SK-N-SH treated with all-trans-retinoic acid at 6 μM for 48 hours (cell line): Measurements from ENCODE around the gene TRPV4.

ENCODE experiments used
- ATAC-seq: fragments of 200-7000 bp; cut with Tn5 transposase; 3 replicates; pipeline ENCODE4 v1.9.1; 2020; ENCODE audit warnings: mild to moderate bottlenecking, moderate library complexity
- ARNTL ChIP-seq: fragments of 450-650 bp; formaldehyde crosslinking; IDR thresholded peaks from 2 replicates; pipeline ENCODE4 v1.5.0; 2020; ENCODE audit warnings: low read depth, mild to moderate bottlenecking, moderate library complexity, borderline replicate concordance
- BACH2 ChIP-seq: fragments of 250-450 bp; sonication (Bioruptor Pico); IDR thresholded peaks from 2 replicates; pipeline ENCODE4 v1.9.0; 2021; ENCODE audit warnings: mild to moderate bottlenecking, borderline replicate concordance
- CSDC2 ChIP-seq: fragments of 250-450 bp; sonication (Bioruptor Pico); IDR thresholded peaks from 2 replicates; pipeline ENCODE4 v1.5.0; 2020; ENCODE audit warnings: mild to moderate bottlenecking, moderate library complexity
- ESRRG ChIP-seq: fragments of 250-450 bp; sonication (Bioruptor Pico); IDR thresholded peaks from 2 replicates; pipeline ENCODE4 v1.6.1; 2021; ENCODE audit warnings: mild to moderate bottlenecking
- GLIS3 ChIP-seq: fragments of 250-450 bp; sonication (Bioruptor Pico); IDR thresholded peaks from 2 replicates; pipeline ENCODE4 v1.5.0; 2020; ENCODE audit warnings: mild to moderate bottlenecking, moderate library complexity
- ISL1 ChIP-seq: fragments of 250-450 bp; sonication (Bioruptor Pico); IDR thresholded peaks from 2 replicates; pipeline ENCODE4 v2.1.2; 2022; ENCODE audit warnings: mild to moderate bottlenecking, moderate library complexity
- PPARA ChIP-seq: fragments of 250-450 bp; sonication (Bioruptor Pico); IDR thresholded peaks from 2 replicates; pipeline ENCODE4 v1.5.0; 2020; ENCODE audit warnings: mild to moderate bottlenecking, borderline replicate concordance
- RARB ChIP-seq: fragments of 250-450 bp; sonication (Bioruptor Pico); IDR thresholded peaks from 2 replicates; pipeline ENCODE4 v1.8.0; 2021; ENCODE audit warnings: mild to moderate bottlenecking, moderate library complexity
- SNAI2 ChIP-seq: fragments of 250-450 bp; sonication (Bioruptor Pico); IDR thresholded peaks from 2 replicates; pipeline ENCODE4 v1.5.0; 2020; ENCODE audit warnings: mild to moderate bottlenecking, moderate library complexity
- TCF4 ChIP-seq: fragments of 250-450 bp; sonication (Bioruptor Pico); IDR thresholded peaks from 2 replicates; pipeline ENCODE4 v1.8.0; 2021; ENCODE audit warnings: mild to moderate bottlenecking, moderate library complexity, borderline replicate concordance
- TOX ChIP-seq: fragments of 250-450 bp; sonication (Bioruptor Pico); IDR thresholded peaks from 2 replicates; pipeline ENCODE4 v1.8.0; 2021; ENCODE audit warnings: mild to moderate bottlenecking, moderate library complexity, borderline replicate concordance
- ZFP3 ChIP-seq: fragments of 250-450 bp; sonication (Bioruptor Pico); IDR thresholded peaks from 2 replicates; pipeline ENCODE4 v1.5.0; 2020; ENCODE audit warnings: mild to moderate bottlenecking, moderate library complexity
- ZFP30 ChIP-seq: fragments of 450-650 bp; formaldehyde crosslinking; IDR thresholded peaks from 2 replicates; pipeline ENCODE4 v1.5.0; 2022; ENCODE audit warnings: mild to moderate bottlenecking, moderate library complexity
- ZNF70 ChIP-seq: fragments of 450-650 bp; formaldehyde crosslinking; IDR thresholded peaks from 2 replicates; pipeline ENCODE4 v1.5.0; 2020; ENCODE audit warnings: mild to moderate bottlenecking, moderate library complexity
- ZNF8 ChIP-seq: fragments of 450-650 bp; formaldehyde crosslinking; IDR thresholded peaks from 2 replicates; pipeline ENCODE4 v1.5.0; 2020; ENCODE audit warnings: mild to moderate bottlenecking, moderate library complexity
- TF ChIP-seq, protein P1 (sequence below): fragments of 250-450 bp; sonication (Bioruptor Pico); IDR thresholded peaks from 2 replicates; pipeline ENCODE4 v1.8.0; 2021; ENCODE audit warnings: low read depth, mild to moderate bottlenecking, moderate library complexity, borderline replicate concordance
- TF ChIP-seq, protein P2 (sequence below): fragments of 250-450 bp; sonication (Bioruptor Pico); IDR thresholded peaks from 2 replicates; pipeline ENCODE4 v1.8.0; 2020; ENCODE audit warnings: mild to moderate bottlenecking, moderate library complexity, borderline replicate concordance
- TF ChIP-seq, protein P3 (sequence below): fragments of 250-450 bp; sonication (Bioruptor Pico); IDR thresholded peaks from 2 replicates; pipeline ENCODE4 v1.5.1; 2020; ENCODE audit warnings: low read depth, mild to moderate bottlenecking, moderate library complexity
- TF ChIP-seq, protein P4 (sequence below): fragments of 250-450 bp; sonication (Bioruptor Pico); IDR thresholded peaks from 2 replicates; pipeline ENCODE4 v1.5.0; 2020; ENCODE audit warnings: mild to moderate bottlenecking, moderate library complexity

TRPV4 gene

DNA sequence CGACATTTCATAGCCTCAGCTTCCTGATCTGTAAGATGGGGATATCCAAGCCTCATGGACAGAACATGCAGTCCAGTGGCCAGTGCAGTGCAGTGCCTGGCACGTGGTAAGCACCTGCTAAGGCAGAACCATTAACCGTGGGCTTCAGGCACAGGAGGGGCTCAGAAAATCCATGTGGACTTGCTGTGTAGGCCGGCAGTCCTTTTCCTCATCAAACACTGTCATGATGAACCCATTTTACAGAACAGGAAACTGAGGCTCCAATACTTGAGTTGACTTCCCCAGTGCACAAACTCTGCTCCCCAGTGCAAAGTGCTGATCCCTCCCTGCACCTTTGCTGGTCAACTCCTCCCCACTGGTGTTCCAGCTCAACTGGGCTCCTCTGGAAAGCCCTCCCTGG, 18.0 kb downstream of the TRPV4 start:
- TF ChIP-seq ARNTL (CRISPR knock-in tag), result no peak
- TF ChIP-seq ZNF8, result no peak
- TF ChIP-seq, protein P1, sequence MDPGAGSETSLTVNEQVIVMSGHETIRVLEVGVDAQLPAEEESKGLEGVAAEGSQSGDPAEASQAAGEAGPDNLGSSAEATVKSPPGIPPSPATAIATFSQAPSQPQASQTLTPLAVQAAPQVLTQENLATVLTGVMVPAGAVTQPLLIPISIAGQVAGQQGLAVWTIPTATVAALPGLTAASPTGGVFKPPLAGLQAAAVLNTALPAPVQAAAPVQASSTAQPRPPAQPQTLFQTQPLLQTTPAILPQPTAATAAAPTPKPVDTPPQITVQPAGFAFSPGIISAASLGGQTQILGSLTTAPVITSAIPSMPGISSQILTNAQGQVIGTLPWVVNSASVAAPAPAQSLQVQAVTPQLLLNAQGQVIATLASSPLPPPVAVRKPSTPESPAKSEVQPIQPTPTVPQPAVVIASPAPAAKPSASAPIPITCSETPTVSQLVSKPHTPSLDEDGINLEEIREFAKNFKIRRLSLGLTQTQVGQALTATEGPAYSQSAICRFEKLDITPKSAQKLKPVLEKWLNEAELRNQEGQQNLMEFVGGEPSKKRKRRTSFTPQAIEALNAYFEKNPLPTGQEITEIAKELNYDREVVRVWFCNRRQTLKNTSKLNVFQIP (CRISPR knock-in tag), result no peak
- no peak for ATAC-seq

DNA sequence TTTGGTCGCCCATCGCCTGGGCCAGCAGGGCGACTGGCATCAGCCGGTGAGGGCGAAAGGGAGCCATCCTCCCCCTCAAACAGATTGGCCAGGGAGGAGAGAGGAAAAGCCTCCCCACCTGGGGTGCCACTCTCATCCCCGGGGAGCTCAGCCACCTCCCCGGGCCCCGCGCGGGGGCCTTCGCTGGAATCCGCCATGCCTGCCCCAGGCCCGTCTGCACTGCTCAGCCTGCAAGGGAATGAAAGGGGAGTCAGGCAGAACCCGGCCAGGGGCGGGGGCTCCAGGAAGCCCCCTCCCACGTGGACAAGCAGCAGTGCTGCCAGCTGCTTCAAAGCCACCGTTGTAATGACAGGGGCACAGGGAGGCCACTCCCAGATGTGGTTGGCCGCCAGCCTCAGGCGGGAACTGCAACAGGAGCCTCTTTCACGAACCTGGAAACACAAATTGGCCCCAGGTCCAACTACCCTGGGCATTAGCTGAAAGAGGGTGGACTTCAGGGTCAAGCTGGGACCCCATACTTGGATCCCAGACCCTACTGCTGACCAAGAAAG, 18.5 kb downstream of the TRPV4 start:
- TF ChIP-seq BACH2 (CRISPR knock-in tag) (no peak), ARNTL (CRISPR knock-in tag) (no peak)
- no peak for ATAC-seq

DNA sequence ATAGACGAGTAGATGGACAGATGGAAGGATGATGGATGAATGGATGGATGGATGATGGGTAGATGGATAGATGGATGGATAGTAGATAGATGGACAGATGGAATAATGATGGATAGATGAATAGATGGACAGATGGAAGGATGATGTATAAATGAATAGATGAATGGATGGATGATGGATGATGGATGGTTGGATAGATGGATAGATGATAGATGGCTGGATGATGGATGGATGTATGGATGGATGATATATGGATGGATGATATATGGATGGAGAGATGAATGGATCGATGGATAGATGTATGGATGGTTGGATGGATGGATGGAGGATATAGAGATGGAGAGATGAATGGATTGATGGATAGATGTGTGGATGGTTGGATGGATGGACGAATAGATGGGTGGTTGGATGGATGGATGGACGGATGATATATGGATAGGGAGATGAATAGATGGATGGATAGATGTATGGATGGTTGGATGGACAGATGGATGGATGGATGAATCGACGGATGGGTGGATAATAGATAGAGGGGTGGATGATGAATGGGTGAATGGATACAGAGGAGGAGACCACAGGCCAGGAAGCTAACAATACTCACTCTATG, 19.3 kb downstream of the TRPV4 start:
- TF ChIP-seq, protein P2, sequence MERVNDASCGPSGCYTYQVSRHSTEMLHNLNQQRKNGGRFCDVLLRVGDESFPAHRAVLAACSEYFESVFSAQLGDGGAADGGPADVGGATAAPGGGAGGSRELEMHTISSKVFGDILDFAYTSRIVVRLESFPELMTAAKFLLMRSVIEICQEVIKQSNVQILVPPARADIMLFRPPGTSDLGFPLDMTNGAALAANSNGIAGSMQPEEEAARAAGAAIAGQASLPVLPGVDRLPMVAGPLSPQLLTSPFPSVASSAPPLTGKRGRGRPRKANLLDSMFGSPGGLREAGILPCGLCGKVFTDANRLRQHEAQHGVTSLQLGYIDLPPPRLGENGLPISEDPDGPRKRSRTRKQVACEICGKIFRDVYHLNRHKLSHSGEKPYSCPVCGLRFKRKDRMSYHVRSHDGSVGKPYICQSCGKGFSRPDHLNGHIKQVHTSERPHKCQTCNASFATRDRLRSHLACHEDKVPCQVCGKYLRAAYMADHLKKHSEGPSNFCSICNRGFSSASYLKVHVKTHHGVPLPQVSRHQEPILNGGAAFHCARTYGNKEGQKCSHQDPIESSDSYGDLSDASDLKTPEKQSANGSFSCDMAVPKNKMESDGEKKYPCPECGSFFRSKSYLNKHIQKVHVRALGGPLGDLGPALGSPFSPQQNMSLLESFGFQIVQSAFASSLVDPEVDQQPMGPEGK, result no peak
- TF ChIP-seq ARNTL (CRISPR knock-in tag) (no peak), ZFP3 (no peak), ESRRG (CRISPR knock-in tag) (no peak), ZNF70 (CRISPR knock-in tag) (no peak), CSDC2 (CRISPR knock-in tag) (no peak), RARB (CRISPR knock-in tag) (no peak), GLIS3 (CRISPR knock-in tag) (no peak), ZNF8 (no peak), TOX (no peak), BACH2 (CRISPR knock-in tag) (no peak), ZFP30 (no peak)
- TF ChIP-seq, protein P3, sequence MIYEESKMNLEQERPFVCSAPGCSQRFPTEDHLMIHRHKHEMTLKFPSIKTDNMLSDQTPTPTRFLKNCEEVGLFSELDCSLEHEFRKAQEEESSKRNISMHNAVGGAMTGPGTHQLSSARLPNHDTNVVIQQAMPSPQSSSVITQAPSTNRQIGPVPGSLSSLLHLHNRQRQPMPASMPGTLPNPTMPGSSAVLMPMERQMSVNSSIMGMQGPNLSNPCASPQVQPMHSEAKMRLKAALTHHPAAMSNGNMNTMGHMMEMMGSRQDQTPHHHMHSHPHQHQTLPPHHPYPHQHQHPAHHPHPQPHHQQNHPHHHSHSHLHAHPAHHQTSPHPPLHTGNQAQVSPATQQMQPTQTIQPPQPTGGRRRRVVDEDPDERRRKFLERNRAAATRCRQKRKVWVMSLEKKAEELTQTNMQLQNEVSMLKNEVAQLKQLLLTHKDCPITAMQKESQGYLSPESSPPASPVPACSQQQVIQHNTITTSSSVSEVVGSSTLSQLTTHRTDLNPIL, result no peak
- TF ChIP-seq, protein P4, sequence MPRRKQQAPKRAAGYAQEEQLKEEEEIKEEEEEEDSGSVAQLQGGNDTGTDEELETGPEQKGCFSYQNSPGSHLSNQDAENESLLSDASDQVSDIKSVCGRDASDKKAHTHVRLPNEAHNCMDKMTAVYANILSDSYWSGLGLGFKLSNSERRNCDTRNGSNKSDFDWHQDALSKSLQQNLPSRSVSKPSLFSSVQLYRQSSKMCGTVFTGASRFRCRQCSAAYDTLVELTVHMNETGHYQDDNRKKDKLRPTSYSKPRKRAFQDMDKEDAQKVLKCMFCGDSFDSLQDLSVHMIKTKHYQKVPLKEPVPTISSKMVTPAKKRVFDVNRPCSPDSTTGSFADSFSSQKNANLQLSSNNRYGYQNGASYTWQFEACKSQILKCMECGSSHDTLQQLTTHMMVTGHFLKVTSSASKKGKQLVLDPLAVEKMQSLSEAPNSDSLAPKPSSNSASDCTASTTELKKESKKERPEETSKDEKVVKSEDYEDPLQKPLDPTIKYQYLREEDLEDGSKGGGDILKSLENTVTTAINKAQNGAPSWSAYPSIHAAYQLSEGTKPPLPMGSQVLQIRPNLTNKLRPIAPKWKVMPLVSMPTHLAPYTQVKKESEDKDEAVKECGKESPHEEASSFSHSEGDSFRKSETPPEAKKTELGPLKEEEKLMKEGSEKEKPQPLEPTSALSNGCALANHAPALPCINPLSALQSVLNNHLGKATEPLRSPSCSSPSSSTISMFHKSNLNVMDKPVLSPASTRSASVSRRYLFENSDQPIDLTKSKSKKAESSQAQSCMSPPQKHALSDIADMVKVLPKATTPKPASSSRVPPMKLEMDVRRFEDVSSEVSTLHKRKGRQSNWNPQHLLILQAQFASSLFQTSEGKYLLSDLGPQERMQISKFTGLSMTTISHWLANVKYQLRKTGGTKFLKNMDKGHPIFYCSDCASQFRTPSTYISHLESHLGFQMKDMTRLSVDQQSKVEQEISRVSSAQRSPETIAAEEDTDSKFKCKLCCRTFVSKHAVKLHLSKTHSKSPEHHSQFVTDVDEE (CRISPR knock-in tag), result no peak
- no peak for ATAC-seq

DNA sequence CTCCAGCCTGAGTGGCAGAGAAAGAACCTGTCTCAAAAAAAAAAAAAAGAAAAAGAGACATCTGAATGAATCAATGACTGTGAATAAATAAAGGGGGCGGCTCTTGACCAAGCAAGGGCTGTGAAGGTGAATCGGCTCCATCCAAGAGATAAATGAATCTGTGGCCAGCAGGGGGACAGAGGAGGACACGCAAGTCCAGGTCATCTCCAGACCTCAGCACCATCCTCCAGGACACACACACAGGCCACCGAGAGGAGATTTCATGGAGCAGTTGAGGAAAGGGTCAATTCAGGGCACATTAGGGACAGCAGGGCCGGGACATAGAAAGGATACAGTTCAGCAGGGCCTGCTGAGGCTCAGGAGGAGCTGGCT, 21.6 kb downstream of the TRPV4 start:
- peak; percentile 20; the same call in 1 of the 3 replicates for ATAC-seq
- TF ChIP-seq TCF4, result no peak
- no peak for TF ChIP-seq ZFP3
- TF ChIP-seq SNAI2, result no peak
- TF ChIP-seq ISL1 (CRISPR knock-in tag), result no peak
- TF ChIP-seq, protein P3, result no peak
- TF ChIP-seq TOX, result no peak
- TF ChIP-seq ZNF70 (CRISPR knock-in tag), result no peak
- no peak for TF ChIP-seq PPARA (CRISPR knock-in tag)
- TF ChIP-seq ZNF8, result no peak
- TF ChIP-seq ARNTL (CRISPR knock-in tag), result no peak
- TF ChIP-seq ESRRG (CRISPR knock-in tag), result no peak
- TF ChIP-seq, protein P2, result no peak
- TF ChIP-seq CSDC2 (CRISPR knock-in tag), result no peak
- no peak for TF ChIP-seq RARB (CRISPR knock-in tag)
- TF ChIP-seq, protein P4 (CRISPR knock-in tag), result no peak
